SK-N-SH (cell line): ENCODE results near the gene CLINT1. TPM values are rescaled to one million over a fixed set of nuclear protein-coding genes. Genes with fewer than 3 reads are reported as not detected.

Experiments
- CTCF ChIA-PET: fragments of 300-600, 350-600 bp; formaldehyde crosslinking; extraction: SDS; loops from one replicate; lab custom pipeline; 2021; lab: Yijun Ruan, JAX
- POLR2A ChIA-PET: fragments of 350-600 bp; sonication (Branson Sonifier 250); formaldehyde crosslinking; extraction: SDS; loops from one replicate; lab custom pipeline; 2020; ENCODE audit warnings: antibody characterized with exemption, inconsistent platforms; lab: Yijun Ruan, JAX
- DNase-seq: peaks from one replicate; pipeline ENCODE4 v3.0.0; 2012
- H2AFZ ChIP-seq: fragments of 200-600 bp; sonication (generic); 2 replicates; pipeline ENCODE4 v1.8.1; 2016; ENCODE audit warnings: antibody characterized with exemption, mild to moderate bottlenecking, low read depth
- H3F3A ChIP-seq: fragments of 200-600 bp; sonication (generic); replicated peaks from 2 replicates; pipeline ENCODE3; 2016; ENCODE audit warnings: antibody characterized with exemption, mild to moderate bottlenecking; ENCODE audit not compliant: insufficient read depth
- H3K27ac ChIP-seq, 2 experiments: fragments of 200-500 bp in 1 of 2; fragments of 200-600 bp in 1 of 2; sonication (Bioruptor generic) in 1 of 2; sonication (generic), shearing (Covaris generic) in 1 of 2; 2 replicates each; pipeline versions ENCODE4 v1.5.1 to v1.6.1; 2014 to 2016; ENCODE audit warnings: low read depth in 2 of 2, inconsistent platforms in 1 of 2, low read length in 1 of 2, mild to moderate bottlenecking in 1 of 2, mixed read lengths in 1 of 2
- H3K27me3 ChIP-seq: fragments of 200-600 bp; sonication (generic), shearing (Covaris generic); 2 replicates; pipeline ENCODE4 v1.6.1; 2016; ENCODE audit warnings: mixed run types; ENCODE audit not compliant: insufficient read depth
- H3K36me3 ChIP-seq, 2 experiments: fragments of 200-500 bp in 1 of 2; fragments of 200-600 bp in 1 of 2; sonication (Bioruptor generic) in 1 of 2; sonication (generic) in 1 of 2; replicated peaks in 1 of 2; 2 replicates each; pipeline versions ENCODE3 to v1.5.1; 2014 to 2016; ENCODE audit warnings: low read length in 1 of 2, mild to moderate bottlenecking in 1 of 2; ENCODE audit not compliant: insufficient read depth in 2 of 2, control insufficient read depth in 1 of 2
- H3K4me1 ChIP-seq, 2 experiments: fragments of 200-500 bp in 1 of 2; fragments of 200-600 bp in 1 of 2; sonication (Bioruptor generic) in 1 of 2; sonication (generic), shearing (Covaris generic) in 1 of 2; 2 replicates each; pipeline versions ENCODE4 v1.5.1 to v1.6.1; 2014 to 2016; ENCODE audit warnings: low read depth in 1 of 2, low read length in 1 of 2, mixed run types in 1 of 2; ENCODE audit not compliant: insufficient read depth in 2 of 2, control insufficient read depth in 1 of 2
- H3K4me2 ChIP-seq: fragments of 200-600 bp; sonication (generic), shearing (Covaris generic); 2 replicates; pipeline ENCODE4 v1.6.1; 2017; ENCODE audit warnings: mixed run types
- H3K4me3 ChIP-seq, 2 experiments: fragments of 200-500 bp in 1 of 2; fragments of 200-600 bp in 1 of 2; sonication (Bioruptor generic) in 1 of 2; sonication (generic), shearing (Covaris generic) in 1 of 2; 2 replicates each; pipeline versions ENCODE4 v1.5.1 to v1.8.1; 2014 to 2016; ENCODE audit warnings: low read depth in 2 of 2, inconsistent platforms in 1 of 2, low read length in 1 of 2, mild to moderate bottlenecking in 1 of 2, mixed read lengths in 1 of 2, moderate library complexity in 1 of 2
- H3K79me2 ChIP-seq: fragments of 200-600 bp; sonication (generic); 2 replicates; pipeline ENCODE4 v1.8.1; 2017; ENCODE audit warnings: mild to moderate bottlenecking; ENCODE audit not compliant: insufficient read depth
- H3K9ac ChIP-seq: fragments of 200-600 bp; sonication (generic); 2 replicates; pipeline ENCODE4 v1.6.1; 2017; ENCODE audit warnings: mixed run types
- H3K9me2 ChIP-seq: fragments of 200-600 bp; sonication (generic); 2 replicates; pipeline ENCODE4 v1.6.1; 2017; ENCODE audit warnings: mixed run types
- H3K9me3 ChIP-seq: fragments of 200-600 bp; sonication (generic); 2 replicates; pipeline ENCODE4 v1.6.1; 2017; ENCODE audit warnings: mixed run types, mild to moderate bottlenecking, moderate library complexity
- H4K20me1 ChIP-seq: fragments of 200-600 bp; sonication (generic); 2 replicates; pipeline ENCODE4 v1.6.1; 2017; ENCODE audit warnings: mild to moderate bottlenecking, mixed run types; ENCODE audit not compliant: insufficient read depth
- EP300 ChIP-seq, 2 experiments: IDR thresholded peaks; 2 replicates each; pipeline versions ENCODE4 v1.4.0 to v1.6.1; 2012; ENCODE audit warnings: borderline replicate concordance in 1 of 2, low read depth in 1 of 2, low read length in 1 of 2
- FOSL2 ChIP-seq: IDR thresholded peaks from 2 replicates; pipeline ENCODE4 v1.4.0; 2012; ENCODE audit warnings: low read depth, mild to moderate bottlenecking, moderate library complexity, borderline replicate concordance
- GABPA ChIP-seq: IDR thresholded peaks from 2 replicates; pipeline ENCODE4 v1.4.0; 2012; ENCODE audit warnings: low read depth, mild to moderate bottlenecking
- GATA2 ChIP-seq: sonication (generic); formaldehyde crosslinking; IDR thresholded peaks from 2 replicates; pipeline ENCODE4 v1.5.0; 2020; ENCODE audit warnings: mild to moderate bottlenecking, missing genetic modification reagents
- MAX ChIP-seq: IDR thresholded peaks from 2 replicates; pipeline ENCODE4 v1.4.0; 2012; ENCODE audit warnings: low read depth
- MXI1 ChIP-seq: IDR thresholded peaks from 2 replicates; pipeline ENCODE4 v1.6.1; 2012; ENCODE audit warnings: mild to moderate bottlenecking, low read depth, low read length, improper control_type of control experiment
- NRF1 ChIP-seq: IDR thresholded peaks from 2 replicates; pipeline ENCODE4 v1.6.1; 2012; ENCODE audit warnings: low read depth, mild to moderate bottlenecking, low read length
- PBX3 ChIP-seq: IDR thresholded peaks from 2 replicates; pipeline ENCODE4; 2012
- POLR2AphosphoS5 ChIP-seq: IDR thresholded peaks from 2 replicates; pipeline ENCODE4 v1.6.1; 2012; ENCODE audit warnings: low read depth, low read length
- RCOR1 ChIP-seq: fragments of 150-350 bp; IDR thresholded peaks from 2 replicates; pipeline ENCODE4 v1.6.1; 2017; ENCODE audit warnings: antibody characterized with exemption, low read length
- REST ChIP-seq: IDR thresholded peaks from 2 replicates; pipeline ENCODE4 v1.6.1; 2012; ENCODE audit warnings: mild to moderate bottlenecking, low read depth, low read length, moderate library complexity
- USF1 ChIP-seq: IDR thresholded peaks from 2 replicates; pipeline ENCODE4 v1.4.0; 2012; ENCODE audit warnings: low read depth, borderline replicate concordance
- USF2 ChIP-seq: fragments of 150-350 bp; IDR thresholded peaks from 2 replicates; pipeline ENCODE4 v1.6.1; 2017; ENCODE audit warnings: antibody characterized with exemption, low read length, low read depth, borderline replicate concordance
- WGBS: methylation state at CpG from one replicate; pipeline ENCODE4 v1.1.6; 2017; ENCODE audit warnings: low lambda C conversion rate; 5-methylcytosine and 5-hydroxymethylcytosine counted together
- polyA plus RNA-seq, 3 experiments: library from polyadenylated mRNA; depleted of rRNA; stranded (reverse); fragments of >200 nt; gene quantifications; 2 replicates each; pipeline ENCODE4 v1.2.3, GENCODE V29; 2012

CLINT1 gene
- polyA plus RNA-seq, 1 of the 3 experiments (the other 2 are of a cell fraction) = 65.4 TPM

- no peak overlapping the region for H3K9ac ChIP-seq
- TF ChIP-seq NRF1 = no peak
- TF ChIP-seq MXI1 = no peak
- no peak for TF ChIP-seq REST
- ChIA-PET POLR2A (no interaction called here), CTCF (interaction anchor here (0.9 to 1.0 kb wide), 2 partner anchors 16 to 19 kb away, joined by 3 to 6 read pairs; no protein-coding TSS in a partner anchor)
- WGBS = 97% methylated on average over 2 of the region's 2 CpGs
- peaks cover 0 to 12% of the 10 kb centered on the region in 2 experiments for H3K36me3 ChIP-seq
- DNase-seq = no peak
- H3K27ac ChIP-seq = no peak overlapping the region
- H3K9me3 ChIP-seq = no peaks in the 10 kb centered on the region
- H3K27me3 ChIP-seq = no peaks in the 10 kb centered on the region
- H3K4me3 ChIP-seq = no peak overlapping the region
- no peak overlapping the region for H2AFZ ChIP-seq
- H4K20me1 ChIP-seq = peaks cover 85% of the 10 kb centered on the region
- no peaks in the 10 kb centered on the region for H3K9me2 ChIP-seq
- H3K4me2 ChIP-seq = no peak overlapping the region
- H3K79me2 ChIP-seq = peaks cover 96% of the 10 kb centered on the region
- H3F3A ChIP-seq = no peaks in the 10 kb centered on the region
- H3K4me1 ChIP-seq = no peaks in the 10 kb centered on the region; a peak in 1 of 4 replicates
Measured at GRCh38 chr5:157836121-157836753, 22.7 kb downstream of the CLINT1 start.

- Histone ChIP-seq H4K20me1 (peaks cover 86% of the 10 kb centered on the region), H3K27me3 (no peaks in the 10 kb centered on the region), H3F3A (no peaks in the 10 kb centered on the region), H3K9me3 (no peaks in the 10 kb centered on the region), H3K9me2 (no peaks in the 10 kb centered on the region), H3K36me3 (peaks cover 0 to 14% of the 10 kb centered on the region in 2 experiments), H2AFZ (no peak overlapping the region), H3K9ac (no peak overlapping the region), H3K4me2 (no peak overlapping the region), H3K79me2 (peaks cover 93% of the 10 kb centered on the region), H3K4me1 (no peaks in the 10 kb centered on the region; a peak in 1 of 4 replicates), H3K27ac (no peak overlapping the region), H3K4me3 (no peak overlapping the region)
- no peak for DNase-seq
- POLR2A ChIA-PET = no interaction called here
- no peak for TF ChIP-seq POLR2AphosphoS5
- TF ChIP-seq USF1 = no peak
- no peak for TF ChIP-seq GABPA
- TF ChIP-seq FOSL2 = no peak
- no peak for TF ChIP-seq USF2
- TF ChIP-seq RCOR1 = no peak
- TF ChIP-seq GATA2 (CRISPR knock-in tag) = no peak
- TF ChIP-seq PBX3 = no peak
- TF ChIP-seq EP300 (IDR thresholded peaks at IDR 0.05; ENCODE audit: borderline replicate concordance in 1 of 2, low read depth in 1 of 2, low read length in 1 of 2) = no peak
- no peak for TF ChIP-seq MAX
- 92% methylated on average over 5 of the region's 5 CpGs for WGBS
- CTCF ChIA-PET = interaction anchor here (0.5 to 1.1 kb wide), 4 partner anchors 18 to 240 kb away, joined by 3 to 6 read pairs (median 3); no protein-coding TSS in a partner anchor
Measured at GRCh38 chr5:157835041-157835440, 23.9 kb downstream of the CLINT1 start.
